ENCODE results near the gene EPHA2.
A peak's percentile ranks its signal among the peaks of the same experiment; 100 is the strongest.

The EPHA2 gene

GRCh38 chr1:16092097-16092922, 63.6 kb downstream of the EPHA2 start:
- DNase-seq (ENCODE audit: low read depth) = no peak

GRCh38 chr1:16091296-16091695, 64.6 kb downstream of the EPHA2 start:
- no peak for DNase-seq (ENCODE audit: low read depth)

GRCh38 chr1:16090076-16090826, 65.6 kb downstream of the EPHA2 start:
- no peak for DNase-seq (ENCODE audit: low read depth)

GRCh38 chr1:16088996-16089395, 66.9 kb downstream of the EPHA2 start:
- no peak for DNase-seq (ENCODE audit: low read depth)

- DNase-seq (ENCODE audit: low read depth) = no peak
Observed at GRCh38 chr1:16088351-16088911, 67.4 kb downstream of the EPHA2 start.

GRCh38 chr1:16087733-16088132, 68.1 kb downstream of the EPHA2 start:
- no peak for DNase-seq (ENCODE audit: low read depth)

GRCh38 chr1:16085522-16085921, 70.3 kb downstream of the EPHA2 start:
- no peak for DNase-seq (ENCODE audit: low read depth)

GRCh38 chr1:16083486-16083885, 72.4 kb downstream of the EPHA2 start:
- no peak for DNase-seq (ENCODE audit: low read depth)

- peak; percentile 59 for DNase-seq (ENCODE audit: low read depth)
Observed at GRCh38 chr1:16082283-16083038, 73.4 kb downstream of the EPHA2 start.

GRCh38 chr1:16081636-16082035, 74.2 kb downstream of the EPHA2 start:
- no peak for DNase-seq (ENCODE audit: low read depth)

- no peak for DNase-seq (ENCODE audit: low read depth)
Observed at GRCh38 chr1:16080422-16081150, 75.3 kb downstream of the EPHA2 start.

GRCh38 chr1:16078925-16079656, 76.8 kb downstream of the EPHA2 start:
- DNase-seq (ENCODE audit: low read depth) = peak; percentile 67

GRCh38 chr1:16077406-16078245, 78.2 kb downstream of the EPHA2 start:
- no peak for DNase-seq (ENCODE audit: low read depth)

GRCh38 chr1:16076865-16077238, 79.0 kb downstream of the EPHA2 start:
- DNase-seq (ENCODE audit: low read depth) = no peak

GRCh38 chr1:16076031-16076864, 79.6 kb downstream of the EPHA2 start:
- DNase-seq (ENCODE audit: low read depth) = no peak

GRCh38 chr1:16075337-16076030, 80.4 kb downstream of the EPHA2 start:
- DNase-seq (ENCODE audit: low read depth) = no peak

Data from activated T-cell treated with anti-CD3 and anti-CD28 coated beads for 48 hours (primary cell).